GM12874 (cell line): ENCODE measurements around the gene SRSF2.

Experiments used
- CTCF ChIP-seq: IDR thresholded peaks from 2 replicates; pipeline ENCODE4 v1.5.1; 2011; ENCODE audit warnings: low read depth, mild to moderate bottlenecking, control low read depth, low read length, moderate library complexity; ENCODE audit not compliant: insufficient read depth

Gene SRSF2

GRCh38 chr17:76696763-76697701 lies 40.1 kb downstream of the SRSF2 start:
- TF ChIP-seq CTCF = no peak

GRCh38 chr17:76695059-76695831 lies 41.9 kb downstream of the SRSF2 start:
- TF ChIP-seq CTCF = no peak

- no peak for TF ChIP-seq CTCF
Observed at GRCh38 chr17:76691379-76692191, 45.5 kb downstream of the SRSF2 start.

- no peak for TF ChIP-seq CTCF
Observed at GRCh38 chr17:76690596-76691280, 46.4 kb downstream of the SRSF2 start.

GRCh38 chr17:76689859-76690258 lies 47.3 kb downstream of the SRSF2 start:
- TF ChIP-seq CTCF = no peak

- TF ChIP-seq CTCF = no peak
Observed at GRCh38 chr17:76688165-76688622, 48.9 kb downstream of the SRSF2 start.
